HG03558 (cell line): Measurements from ENCODE around the gene PAIP2.
"Not testable (repeated sequence)": the region's sequence is repeated elsewhere in the genome, so short reads cannot be mapped to it uniquely, and the experiment has no call there.

Experiments used
- ATAC-seq: cut with Tn5 transposase; IDR thresholded peaks from one replicate; pipeline ENCODE4 v1.9.1; 2021; ENCODE audit warnings: moderate number of reproducible peaks; ENCODE audit not compliant: unreplicated experiment; ENCODE audit errors: extremely low read depth

Gene PAIP2

DNA sequence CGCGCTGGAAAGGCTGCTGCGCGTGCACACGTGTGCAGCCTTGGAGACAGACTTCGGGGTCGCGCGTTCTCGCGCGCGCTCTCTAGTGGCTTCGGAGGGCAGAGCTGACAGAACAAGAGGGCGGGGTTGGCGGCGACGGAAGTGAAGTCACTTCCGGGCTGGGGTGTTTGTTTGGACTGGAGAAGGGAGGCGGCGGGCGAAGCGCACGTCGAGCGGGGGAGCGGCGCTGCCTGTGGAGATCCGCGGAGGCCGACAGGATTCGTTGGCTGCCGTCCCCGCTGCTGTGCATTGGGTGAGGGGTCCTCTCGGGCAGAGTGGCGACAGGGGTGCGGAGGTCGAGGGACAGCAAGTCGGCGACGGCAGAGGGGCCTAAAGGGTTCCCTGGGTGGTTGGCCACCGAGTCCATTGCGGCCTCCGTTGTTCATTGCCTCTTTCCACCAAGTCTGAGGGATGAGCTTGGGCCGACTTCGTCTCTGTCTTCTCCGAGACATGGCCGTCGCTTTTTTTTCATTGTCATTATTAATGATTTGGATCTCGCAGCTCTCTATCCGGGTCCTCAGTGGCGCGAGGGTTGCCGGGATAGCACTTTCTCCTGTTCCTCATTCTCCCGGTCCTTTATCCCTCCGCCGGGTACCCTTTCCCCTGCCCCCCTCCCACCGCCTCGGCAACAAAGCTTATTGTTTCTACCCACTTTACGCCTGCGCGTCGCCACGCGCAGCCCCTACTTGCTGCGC, at the start of gene PAIP2:
Gene PAIP2 (plus strand): TSS at position 166 of the 734 bp plus-strand sequence. CDS start 21,931 bp downstream, outside the sequence.
- peak; percentile 87 for ATAC-seq

DNA sequence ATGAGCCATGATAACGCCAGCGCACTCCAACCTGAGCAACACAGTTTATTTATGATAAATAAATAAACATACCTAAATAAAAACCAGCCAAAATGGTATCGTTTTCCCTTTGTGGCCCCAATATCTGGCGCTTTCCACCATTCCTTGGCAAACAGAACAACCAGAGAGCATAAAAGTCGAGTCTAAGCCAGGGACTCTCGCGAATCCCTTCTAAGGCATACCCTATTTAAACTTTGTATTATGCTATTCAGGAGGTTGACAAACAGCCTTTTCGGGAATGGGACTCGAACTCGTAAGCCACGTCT, 48.5 kb upstream of the PAIP2 start:
- ATAC-seq: no peak

GRCh38 chr5:139293507-139294373, 47.9 kb upstream of the PAIP2 start, which contains the start of gene MATR3:
MATR3 (plus strand) TSS chr5:139293740; CDS start chr5:139307416, 13,676 bp downstream.
- peak; percentile 66 for ATAC-seq

DNA sequence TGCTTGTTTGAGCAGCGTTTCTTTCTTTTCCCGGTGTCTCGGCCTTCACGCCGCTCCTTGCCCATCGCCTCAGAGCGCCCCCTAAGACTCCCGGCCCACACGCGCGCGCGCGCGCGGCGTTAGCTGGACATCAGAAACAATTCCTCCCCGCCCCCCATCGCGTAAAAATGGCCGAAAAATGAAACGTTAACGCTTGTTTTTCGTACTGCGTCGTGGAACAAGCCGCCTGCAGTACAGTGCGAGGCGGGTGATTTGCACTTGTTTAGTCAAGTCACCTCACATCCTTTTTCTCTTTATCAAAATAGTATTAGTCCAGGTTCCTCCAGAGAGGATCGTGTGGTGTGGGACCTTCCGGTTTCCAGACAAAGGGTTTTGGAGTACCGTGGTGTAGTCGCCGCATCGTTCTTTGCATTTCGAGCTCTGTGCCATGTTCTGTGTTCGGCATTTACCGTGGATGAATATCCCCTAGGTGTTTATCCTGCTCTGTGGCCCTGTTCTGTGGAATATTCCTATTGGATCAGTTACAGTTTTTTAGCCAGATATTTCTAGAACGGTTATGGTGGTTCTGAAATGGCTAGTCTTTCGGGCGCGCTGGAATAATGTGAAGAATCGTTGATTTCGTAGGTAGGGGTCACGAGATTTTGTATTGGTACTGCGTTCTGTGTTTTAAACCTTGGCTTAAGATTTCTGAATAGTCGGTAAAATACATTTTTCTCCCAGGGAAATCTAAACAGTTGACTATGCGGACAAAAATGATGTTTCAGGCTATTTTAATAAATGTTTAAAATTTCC, 47.1 kb upstream of the PAIP2 start:
- ATAC-seq: peak; percentile 13

DNA sequence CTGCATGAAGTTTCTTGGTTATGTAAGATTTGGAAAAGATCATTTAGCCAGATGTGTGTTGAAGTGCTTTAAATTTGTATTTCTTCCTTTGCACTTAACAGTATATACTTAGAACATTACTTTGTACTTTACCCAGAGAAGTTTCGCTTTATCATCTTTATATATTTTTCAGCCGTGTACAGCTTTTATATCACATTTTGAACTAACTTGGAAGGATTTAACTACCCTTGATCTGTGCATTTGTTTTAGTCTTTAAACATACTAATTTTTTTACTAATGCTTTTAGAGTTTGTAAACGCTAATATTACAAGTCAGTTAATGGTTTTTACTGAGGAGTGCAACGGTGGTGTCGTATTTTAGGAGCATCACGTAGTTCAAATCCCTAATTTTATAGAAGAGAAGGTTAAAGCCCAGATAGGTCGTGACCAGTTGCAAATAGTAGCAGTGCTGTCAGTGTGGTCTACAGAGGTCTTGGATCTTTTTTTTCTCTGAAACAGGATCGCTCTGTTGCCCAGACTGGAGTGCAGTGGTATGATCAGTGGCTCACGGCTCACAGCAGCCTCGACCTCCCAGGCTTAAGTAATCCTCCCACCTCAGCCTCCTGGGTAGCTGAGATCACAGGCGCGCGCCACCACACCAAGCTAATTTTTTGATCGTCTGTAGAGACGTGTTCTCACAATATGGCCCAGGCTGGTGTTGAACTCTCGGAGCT, 46.2 kb upstream of the PAIP2 start:
- ATAC-seq: no peak

DNA sequence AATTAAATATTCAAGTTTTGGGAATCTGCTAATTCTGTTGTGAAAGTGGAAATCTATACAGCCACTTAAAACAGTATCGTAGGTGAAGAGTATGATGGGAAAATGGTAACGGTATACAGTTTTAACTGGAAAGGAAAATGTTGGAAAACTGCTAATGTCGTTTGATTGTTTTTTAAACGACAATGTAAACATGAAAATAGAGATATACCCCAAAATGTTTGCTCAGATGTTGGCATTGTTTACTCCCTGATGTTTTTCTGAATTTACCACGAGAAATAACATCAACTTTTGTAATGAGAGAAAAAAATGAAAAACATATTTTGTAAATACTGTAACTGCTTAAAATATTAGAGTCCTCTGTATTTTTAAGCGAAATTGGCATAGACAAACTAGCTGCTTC, 45.5 kb upstream of the PAIP2 start:
- no peak for ATAC-seq

DNA sequence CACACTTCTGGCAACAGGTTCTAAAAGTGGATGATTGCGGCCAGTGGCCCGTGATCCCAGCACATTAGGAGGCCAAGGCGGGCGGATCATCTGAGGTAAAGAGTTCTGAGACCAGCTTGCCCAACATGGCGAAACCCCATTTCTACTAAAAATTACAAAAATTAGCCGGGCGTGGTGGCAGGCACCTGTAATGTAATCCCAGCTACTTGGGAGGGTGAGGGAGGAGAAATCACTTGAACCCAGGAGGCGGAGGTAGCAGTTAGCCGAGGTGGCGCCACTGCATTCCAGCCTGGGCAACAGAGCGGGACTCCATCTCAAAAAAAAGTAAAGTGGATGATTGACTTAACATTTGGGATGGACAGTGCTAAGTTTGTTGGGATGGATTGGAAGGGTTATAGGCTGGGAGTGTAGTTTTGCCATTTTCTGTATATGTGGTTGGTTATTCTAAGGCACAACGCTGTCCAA, 44.8 kb upstream of the PAIP2 start:
- ATAC-seq: no peak

GRCh38 chr5:139297439-139298133, 44.1 kb upstream of the PAIP2 start:
- no peak for ATAC-seq

DNA sequence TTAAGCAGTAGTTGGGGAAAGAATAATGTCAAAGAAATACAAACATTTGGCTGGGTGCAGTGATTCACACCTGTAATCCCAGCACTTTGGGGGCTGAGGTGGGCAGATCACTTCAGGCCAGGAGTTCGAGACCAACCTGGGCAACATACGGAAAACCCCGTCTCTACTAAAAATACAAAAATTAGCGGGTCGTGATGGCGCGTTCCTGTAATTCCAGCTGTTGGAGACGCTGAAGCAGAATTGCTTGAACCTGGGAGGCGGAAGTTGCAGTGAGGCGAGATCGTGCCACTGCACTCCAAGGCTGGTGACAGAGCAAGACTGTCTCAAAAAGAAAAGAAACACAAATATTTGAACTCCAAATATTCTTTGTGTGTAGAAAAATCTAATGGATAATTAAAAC, 43.4 kb upstream of the PAIP2 start:
- ATAC-seq: no peak

GRCh38 chr5:139299486-139299885, 42.2 kb upstream of the PAIP2 start:
- no peak for ATAC-seq

- no peak for ATAC-seq
Observed at GRCh38 chr5:139301808-139302499, 39.7 kb upstream of the PAIP2 start.

- no peak for ATAC-seq
Observed at GRCh38 chr5:139304391-139305324, 37.0 kb upstream of the PAIP2 start.

GRCh38 chr5:139306197-139306596, 35.5 kb upstream of the PAIP2 start:
- ATAC-seq: no peak

- ATAC-seq: no peak
Observed at GRCh38 chr5:139306628-139307379, 34.9 kb upstream of the PAIP2 start.

GRCh38 chr5:139308797-139309196, 32.9 kb upstream of the PAIP2 start:
- ATAC-seq: no peak

DNA sequence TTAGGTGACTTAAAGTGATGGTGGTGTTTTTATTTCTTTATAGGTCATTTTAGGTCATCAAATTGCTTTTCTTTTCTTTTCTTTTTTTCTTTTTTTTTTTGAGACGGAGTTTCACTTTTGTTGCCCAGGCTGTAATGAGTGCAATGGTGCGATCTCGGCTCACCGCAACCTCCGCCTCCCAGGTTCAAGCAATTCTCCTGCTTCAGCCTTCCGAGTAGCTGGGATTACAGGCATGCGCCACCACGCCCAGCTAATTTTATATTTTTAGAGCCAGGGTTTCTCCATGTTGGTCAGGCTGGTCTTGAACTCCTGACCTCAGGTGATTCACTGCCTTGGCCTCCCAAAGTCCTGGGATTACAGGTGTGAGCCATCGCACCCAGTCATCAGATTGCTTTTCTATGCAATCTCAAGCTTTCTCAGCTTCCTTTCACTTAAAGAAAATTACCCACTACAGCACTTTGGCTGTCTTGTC, 30.9 kb upstream of the PAIP2 start:
- ATAC-seq: not testable (repeated sequence)

DNA sequence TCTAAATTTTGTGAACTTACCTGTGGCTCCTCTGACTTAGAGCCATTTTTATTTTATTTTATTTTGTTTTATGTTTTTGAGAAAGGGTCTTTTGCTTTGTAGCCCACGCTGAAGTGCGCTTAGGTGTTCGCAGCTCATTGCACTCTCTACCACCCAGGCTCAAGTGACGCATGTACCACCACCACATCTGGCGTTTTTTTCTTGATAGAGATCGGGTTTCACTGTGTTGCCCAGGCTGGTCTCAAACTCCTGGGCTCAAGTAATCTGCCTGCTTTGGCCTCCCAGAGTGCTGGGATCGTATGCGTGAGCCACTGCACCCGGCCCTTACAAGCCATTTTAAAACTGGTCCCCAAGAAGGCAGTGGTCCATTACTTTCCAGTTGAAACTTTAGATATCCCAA, 29.6 kb upstream of the PAIP2 start:
- ATAC-seq: no peak
